MM.1S (cell line): ENCODE results near the gene KDM2A.

Experiments used
- EZH2 ChIP-seq: fragments of 300-600 bp; sonication (generic); optimal IDR thresholded peaks from 2 replicates; pipeline ENCODE3; 2017; ENCODE audit warnings: low read depth, mild to moderate bottlenecking, antibody characterized with exemption, low read length, mixed read lengths
- TF ChIP-seq, protein P1 (sequence below): fragments of 300-600 bp; sonication (generic); IDR thresholded peaks from 2 replicates; pipeline ENCODE4 v1.5.1; 2016; ENCODE audit warnings: antibody characterized with exemption, low read length, mixed read lengths

DNA sequence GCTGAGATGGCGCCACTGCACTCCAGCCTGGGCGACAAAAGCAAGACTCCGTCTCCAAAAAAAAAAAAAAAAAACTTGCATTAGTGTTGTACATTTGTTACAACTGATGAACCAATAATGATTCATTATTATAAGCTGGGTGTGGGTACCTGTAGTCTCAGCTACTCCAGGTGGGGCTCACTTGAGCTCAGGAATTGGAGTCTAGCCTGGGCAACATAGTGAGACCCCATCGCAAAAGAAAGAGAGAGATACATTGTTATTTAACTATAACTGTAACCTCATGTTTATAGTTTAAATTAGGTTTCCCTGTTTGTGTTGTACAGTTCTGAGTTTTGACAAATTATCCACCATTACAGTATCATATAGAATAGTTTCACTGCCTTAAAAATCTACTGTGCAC lies 38.6 kb downstream of the KDM2A start:
- TF ChIP-seq, protein P1, sequence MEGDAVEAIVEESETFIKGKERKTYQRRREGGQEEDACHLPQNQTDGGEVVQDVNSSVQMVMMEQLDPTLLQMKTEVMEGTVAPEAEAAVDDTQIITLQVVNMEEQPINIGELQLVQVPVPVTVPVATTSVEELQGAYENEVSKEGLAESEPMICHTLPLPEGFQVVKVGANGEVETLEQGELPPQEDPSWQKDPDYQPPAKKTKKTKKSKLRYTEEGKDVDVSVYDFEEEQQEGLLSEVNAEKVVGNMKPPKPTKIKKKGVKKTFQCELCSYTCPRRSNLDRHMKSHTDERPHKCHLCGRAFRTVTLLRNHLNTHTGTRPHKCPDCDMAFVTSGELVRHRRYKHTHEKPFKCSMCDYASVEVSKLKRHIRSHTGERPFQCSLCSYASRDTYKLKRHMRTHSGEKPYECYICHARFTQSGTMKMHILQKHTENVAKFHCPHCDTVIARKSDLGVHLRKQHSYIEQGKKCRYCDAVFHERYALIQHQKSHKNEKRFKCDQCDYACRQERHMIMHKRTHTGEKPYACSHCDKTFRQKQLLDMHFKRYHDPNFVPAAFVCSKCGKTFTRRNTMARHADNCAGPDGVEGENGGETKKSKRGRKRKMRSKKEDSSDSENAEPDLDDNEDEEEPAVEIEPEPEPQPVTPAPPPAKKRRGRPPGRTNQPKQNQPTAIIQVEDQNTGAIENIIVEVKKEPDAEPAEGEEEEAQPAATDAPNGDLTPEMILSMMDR, result no peak
- TF ChIP-seq EZH2, result no peak
